HG03457 (cell line): ENCODE data around the gene USP48.
"Not testable (repeated sequence)": the region's sequence is repeated elsewhere in the genome, so short reads cannot be mapped to it uniquely, and the experiment has no call there.

Experiments
- ATAC-seq: cut with Tn5 transposase; IDR thresholded peaks from one replicate; pipeline ENCODE4 v1.9.1; 2021; ENCODE audit warnings: moderate number of reproducible peaks; ENCODE audit not compliant: unreplicated experiment

The USP48 gene

GRCh38 chr1:21704145-21704544, 78.8 kb downstream of the USP48 start:
- no peak for ATAC-seq

GRCh38 chr1:21703318-21703963, 79.5 kb downstream of the USP48 start:
- ATAC-seq: no peak

GRCh38 chr1:21702780-21703179, 80.2 kb downstream of the USP48 start:
- no peak for ATAC-seq

- ATAC-seq: no peak
These were observed 81.5 kb downstream of the USP48 start for GRCh38 chr1:21701401-21701800.

GRCh38 chr1:21700094-21700493, 82.9 kb downstream of the USP48 start:
- ATAC-seq: no peak

- ATAC-seq: no peak
These were observed 86.0 kb downstream of the USP48 start for GRCh38 chr1:21696931-21697330.

GRCh38 chr1:21693732-21694131, 89.2 kb downstream of the USP48 start:
- no peak for ATAC-seq

GRCh38 chr1:21691739-21692138, 91.2 kb downstream of the USP48 start:
- ATAC-seq: no peak

GRCh38 chr1:21689661-21690372, 93.1 kb downstream of the USP48 start:
- ATAC-seq: no peak

- ATAC-seq: no peak
These were observed 95.8 kb downstream of the USP48 start for GRCh38 chr1:21687081-21687529.

- ATAC-seq: no peak
These were observed 96.8 kb downstream of the USP48 start for GRCh38 chr1:21685946-21686678.

GRCh38 chr1:21681426-21681825, 101.5 kb downstream of the USP48 start:
- no peak for ATAC-seq

GRCh38 chr1:21680918-21681317, 102.0 kb downstream of the USP48 start:
- ATAC-seq: no peak

GRCh38 chr1:21680381-21680780, 102.6 kb downstream of the USP48 start:
- no peak for ATAC-seq

- ATAC-seq: no peak
These were observed 105.8 kb downstream of the USP48 start for GRCh38 chr1:21677168-21677567.

- ATAC-seq: no peak
These were observed 108.0 kb downstream of the USP48 start for GRCh38 chr1:21674957-21675356.

GRCh38 chr1:21673853-21674252, 109.1 kb downstream of the USP48 start:
- ATAC-seq: not testable (repeated sequence)

- ATAC-seq: no peak
These were observed 109.6 kb downstream of the USP48 start for GRCh38 chr1:21673277-21673780.

- no peak for ATAC-seq
These were observed 110.3 kb downstream of the USP48 start for GRCh38 chr1:21672478-21673276.

GRCh38 chr1:21671915-21672314, 111.0 kb downstream of the USP48 start:
- ATAC-seq: no peak
